HepG2 (cell line): Measurements from ENCODE around the gene PRDM11. TPM values are rescaled to one million over a fixed set of nuclear protein-coding genes. Genes with fewer than 3 reads are reported as not detected.

ENCODE experiments used
- ATAC-seq: fragments of 200-7000 bp; cut with Tn5 transposase; 3 replicates; pipeline ENCODE4 v1.9.1; 2020; ENCODE audit warnings: mild to moderate bottlenecking, moderate library complexity
- BruUV-seq: library from RNA; stranded (reverse); fragments of 400-500 nt; replicated peaks from 2 replicates; lab custom pipeline; 2021; lab: Mats Ljungman, UMichigan
- CTCF ChIA-PET: fragments of 300-600 bp; formaldehyde crosslinking; extraction: SDS; loops from one replicate; lab custom pipeline; 2021; ENCODE audit warnings: low total read pairs, inconsistent platforms, low intra/inter-chr PET ratio; lab: Yijun Ruan, JAX
- POLR2A ChIA-PET: fragments of 350-600 bp; sonication (Branson Sonifier 250); formaldehyde crosslinking; loops from one replicate; lab custom pipeline; 2020; ENCODE audit warnings: antibody characterized with exemption, inconsistent platforms; lab: Yijun Ruan, JAX
- DNase-seq: peaks from one replicate; pipeline ENCODE4 v3.0.0-alpha.2; 2015; ENCODE audit warnings: low spot score
- FAIRE-seq: peaks from 3 replicates; lab custom pipeline; 2011; peaks lifted over from hg19 to GRCh38; lab: Jason Lieb, UNC
- H2AFZ ChIP-seq: one replicate; pipeline ENCODE4 v1.6.1; 2011; ENCODE audit warnings: low read length, inconsistent platforms
- H3K27ac ChIP-seq: fragments of 300-600 bp; 3 replicates; pipeline ENCODE4 v1.8.0; 2011; ENCODE audit warnings: mixed run types, mild to moderate bottlenecking, mixed read lengths, low read length, inconsistent platforms; ENCODE audit not compliant: insufficient read depth; ENCODE audit errors: extremely low read length
- H3K27me3 ChIP-seq, 2 experiments: fragments of 200-600 bp in 1 of 2; 2 replicates in 1 of 2; 3 replicates in 1 of 2; pipeline versions ENCODE4 v1.6.0 to v1.8.0; 2011; ENCODE audit warnings: low read length in 2 of 2, mild to moderate bottlenecking in 2 of 2, moderate library complexity in 2 of 2, inconsistent platforms in 1 of 2; ENCODE audit not compliant: insufficient read depth in 2 of 2, control insufficient read depth in 1 of 2
- H3K36me3 ChIP-seq, 2 experiments: fragments of 200-600 bp in 1 of 2; replicated peaks in 1 of 2; 2 replicates in 1 of 2; 3 replicates in 1 of 2; pipeline versions ENCODE4 v1.5.1 to v1.8.0; 2011; ENCODE audit warnings: low read length in 2 of 2, inconsistent platforms in 1 of 2; ENCODE audit not compliant: insufficient read depth in 2 of 2, control insufficient read depth in 1 of 2
- H3K4me1 ChIP-seq: 2 replicates; pipeline ENCODE4 v1.5.1; 2012; ENCODE audit warnings: low read length, inconsistent platforms; ENCODE audit not compliant: insufficient read depth
- H3K4me2 ChIP-seq: 2 replicates; pipeline ENCODE4 v1.6.0; 2011; ENCODE audit warnings: low read depth, low read length, inconsistent platforms
- H3K4me3 ChIP-seq, 3 experiments: fragments of 200-600 bp in 1 of 3; sonication (generic), shearing (Covaris generic) in 1 of 3; replicated peaks in 1 of 3; 2 replicates each; pipeline ENCODE4 v1.5.1; 2011 to 2016; ENCODE audit warnings: low read length in 3 of 3, inconsistent platforms in 2 of 3, low read depth in 2 of 3, mild to moderate bottlenecking in 2 of 3, control low read depth in 1 of 3, mixed read lengths in 1 of 3; ENCODE audit not compliant: insufficient read depth in 1 of 3
- H3K79me2 ChIP-seq: one replicate; pipeline ENCODE4 v1.6.1; 2011; ENCODE audit warnings: low read length, inconsistent platforms; ENCODE audit not compliant: insufficient read depth
- H3K9ac ChIP-seq: 2 replicates; pipeline ENCODE4 v1.6.0; 2011; ENCODE audit warnings: mild to moderate bottlenecking, low read depth, low read length, inconsistent platforms; ENCODE audit not compliant: insufficient read depth
- H3K9me3 ChIP-seq: 2 replicates; pipeline ENCODE4 v1.5.1; 2012; ENCODE audit warnings: mild to moderate bottlenecking, low read length
- H4K20me1 ChIP-seq: 2 replicates; pipeline ENCODE4 v1.6.0; 2011; ENCODE audit warnings: inconsistent platforms, mild to moderate bottlenecking, low read length, moderate library complexity; ENCODE audit not compliant: insufficient read depth
- CTCF ChIP-seq: sonication (generic); formaldehyde crosslinking; IDR thresholded peaks from 2 replicates; pipeline ENCODE4 v1.5.0; 2020; ENCODE audit warnings: mild to moderate bottlenecking, missing genetic modification reagents, moderate library complexity
- HNRNPL ChIP-seq: fragments of 200-400 bp; formaldehyde crosslinking; IDR thresholded peaks from 2 replicates; pipeline ENCODE4 v1.6.1; 2017; ENCODE audit warnings: mild to moderate bottlenecking, low read depth, low read length
- HOXA5 ChIP-seq: sonication (generic); formaldehyde crosslinking; IDR thresholded peaks from 2 replicates; pipeline ENCODE4 v1.4.0; 2020; ENCODE audit warnings: missing genetic modification reagents
- SMC3 ChIP-seq: IDR thresholded peaks from 2 replicates; pipeline ENCODE4 v1.6.1; 2011; ENCODE audit warnings: low read length, improper control_type of control experiment
- SNAPC2 ChIP-seq: sonication (generic); formaldehyde crosslinking; IDR thresholded peaks from 2 replicates; pipeline ENCODE4 v1.8.1; 2022; ENCODE audit warnings: mild to moderate bottlenecking, missing genetic modification reagents
- ZNF30 ChIP-seq: sonication (generic); formaldehyde crosslinking; IDR thresholded peaks from 2 replicates; pipeline ENCODE4 v1.5.0; 2020; ENCODE audit warnings: mild to moderate bottlenecking, missing genetic modification reagents
- WGBS: methylation state at CpG from one replicate; pipeline ENCODE4 v1.1.6; 2017; ENCODE audit warnings: low lambda C conversion rate; 5-methylcytosine and 5-hydroxymethylcytosine counted together
- in situ Hi-C: cut with HindIII; loops from 2 replicates; pipeline ENCODE4 v1.10.0; 2017; ENCODE audit warnings: low pct_unique_long_range_greater_than_20kb; ENCODE audit not compliant: extremely low pct_ligation_motif_present
- intact Hi-C: fragments of 100-400 bp; cut with micrococcal nuclease; formaldehyde crosslinking; loops from one replicate; pipeline ENCODE4 v1.10.0; 2022; ENCODE audit not compliant: unreplicated experiment
- polyA plus RNA-seq, 8 experiments: library from polyadenylated mRNA; depleted of rRNA in 3 of 8; stranded (reverse) in 7 of 8; unstranded in 1 of 8; fragments of >200 nt; fragmentation: Illumina TruSeq in 4 of 8; extraction: Trizol in 4 of 8; gene quantifications; 2 replicates each; pipeline versions ENCODE4 v1.2.1 to v1.2.3, GENCODE V29; 2011 to 2016; ENCODE audit warnings: low read depth in 4 of 8, missing spikeins in 1 of 8, mixed read lengths in 1 of 8; ENCODE audit not compliant: insufficient read depth in 1 of 8
- total RNA-seq, 5 experiments: library from RNA; depleted of rRNA; stranded (reverse); fragments of >200 nt; fragmentation: Illumina TruSeq; extraction: Trizol; gene quantifications; 2 replicates each; pipeline ENCODE4 v1.2.3, GENCODE V29; 2016; ENCODE audit warnings: low read depth in 1 of 5

PRDM11 gene
- total and polyA plus RNA-seq, 2 of the 13 experiments (the other 11 are each of a cell fraction or from before 2014, with no cell fraction given): 3.4 to 4.7 TPM

- Histone ChIP-seq H3K27ac (peak overlapping the region; percentile 74), H2AFZ (no peak overlapping the region), H3K9ac (peak overlapping the region; percentile 72), H3K9me3 (no peaks in the 10 kb centered on the region), H3K27me3 (no peaks in the 10 kb centered on the region; a peak in 1 of 5 replicates), H3K79me2 (no peaks in the 10 kb centered on the region), H4K20me1 (no peaks in the 10 kb centered on the region), H3K4me2 (peak overlapping the region; percentile 70), H3K4me3 (peak overlapping the region in 2 of 3 experiments; percentile 38 to 71; a peak in 2 of 6 replicates), H3K4me1 (peaks cover 16% of the 10 kb centered on the region), H3K36me3 (peaks cover 6 to 14% of the 10 kb centered on the region in 2 experiments; a peak in 4 of 5 replicates)
- no peak for DNase-seq
- no peak for ATAC-seq
- ChIA-PET CTCF (no interaction called here), POLR2A (interaction anchor here (2.1 kb wide), 1 partner anchor 35 kb away, joined by 9 read pairs; the partner anchor contains the start of gene PRDM11)
- intact Hi-C loops: loop anchor here (2.0 kb wide), 2 partner anchors 35 to 71 kb away; partner anchors contain the start of gene PRDM11
- FAIRE-seq: no peak
- 92% methylated on average over 14 of the region's 14 CpGs for WGBS
- TF ChIP-seq ZNF30 (CRISPR knock-in tag): no peak
- no TSS peak for BruUV-seq
- in situ Hi-C loops: no loop called here
These were observed 35.6 kb downstream of the PRDM11 start for GRCh38 chr11:45181889-45182550.

- POLR2A ChIA-PET: no interaction called here
- no peak for ATAC-seq
- H3K79me2 ChIP-seq: no peaks in the 10 kb centered on the region
- peaks cover 16% of the 10 kb centered on the region for H3K4me1 ChIP-seq
- 92% methylated on average over 13 of the region's 14 CpGs for WGBS
- CTCF ChIA-PET: no interaction called here
- H3K27ac ChIP-seq: no peak overlapping the region
- in situ Hi-C loops (no loop called here), intact Hi-C loops (loop anchor here (1.0 to 2.0 kb wide), 2 partner anchors 72 to 110 kb away; no protein-coding TSS in a partner anchor)
- H3K9ac ChIP-seq: no peak overlapping the region
- no peaks in the 10 kb centered on the region for H3K9me3 ChIP-seq
- H2AFZ ChIP-seq: no peak overlapping the region
- H4K20me1 ChIP-seq: no peaks in the 10 kb centered on the region
- no peak overlapping the region for H3K4me3 ChIP-seq
- no peak for FAIRE-seq
- BruUV-seq: no TSS peak
- H3K36me3 ChIP-seq: peaks cover 6 to 18% of the 10 kb centered on the region in 2 experiments; a peak in 4 of 5 replicates
- no peak for DNase-seq
- no peaks in the 10 kb centered on the region for H3K27me3 ChIP-seq
- no peak overlapping the region for H3K4me2 ChIP-seq
- peak; percentile 52 for TF ChIP-seq CTCF (CRISPR knock-in tag)
- TF ChIP-seq SNAPC2 (CRISPR knock-in tag): no peak
- TF ChIP-seq SMC3: peak; percentile 15; the same call in 1 of the 2 replicates
- 0 out of 2 replicates have a peak, but pooled peaks have one; percentile 35 for TF ChIP-seq HNRNPL
- no peak for TF ChIP-seq HOXA5 (CRISPR knock-in tag)
These were observed 36.5 kb downstream of the PRDM11 start for GRCh38 chr11:45182902-45183301.
